Activated gamma-delta T cell treated with anti-CD3 and anti-CD28 coated beads, Interleukin-2, amount 50 U/mL, for 16 hours (primary cell): ENCODE results near the gene RNU6-9.

Experiments used
- DNase-seq: peaks from one replicate; pipeline ENCODE4 v3.0.0-alpha.2; 2020; ENCODE audit warnings: low read depth

Gene RNU6-9

GRCh38 chr19:936175-936546 lies 42.9 kb downstream of the RNU6-9 start:
- no peak for DNase-seq

GRCh38 chr19:937259-937694 lies 44.0 kb downstream of the RNU6-9 start:
- no peak for DNase-seq

- no peak for DNase-seq
These were observed 45.1 kb downstream of the RNU6-9 start for GRCh38 chr19:938233-938923.

- no peak for DNase-seq
These were observed 46.2 kb downstream of the RNU6-9 start for GRCh38 chr19:939439-939838.

GRCh38 chr19:939922-940321 lies 46.6 kb downstream of the RNU6-9 start:
- no peak for DNase-seq

GRCh38 chr19:940591-941291 lies 47.5 kb downstream of the RNU6-9 start:
- peak; percentile 52 for DNase-seq

GRCh38 chr19:941292-942132 lies 48.2 kb downstream of the RNU6-9 start:
- DNase-seq, result no peak

GRCh38 chr19:942133-942645 lies 48.9 kb downstream of the RNU6-9 start:
- no peak for DNase-seq
